HCT116 (cell line): ENCODE results near the gene CALD1. TPM values are rescaled to one million over a fixed set of nuclear protein-coding genes. Genes with fewer than 3 reads are reported as not detected.

Experiments
- ATAC-seq: fragments of 200-7000 bp; cut with Tn5 transposase; 2 replicates; pipeline ENCODE4 v1.9.1; 2020; ENCODE audit warnings: mild to moderate bottlenecking, moderate library complexity
- BruUV-seq: library from RNA; stranded (reverse); fragments of 400-500 nt; replicated peaks from 2 replicates; lab custom pipeline; 2021; lab: Mats Ljungman, UMichigan
- CTCF ChIA-PET: fragments of 300-600 bp; sonication (Branson Sonifier 250); formaldehyde crosslinking; loops from one replicate; lab custom pipeline; 2021; ENCODE audit warnings: antibody characterized with exemption; lab: Charles Lee
- POLR2A ChIA-PET: fragments of 300-600, 350-600 bp; sonication (Branson Sonifier 250); formaldehyde crosslinking; loops from one replicate; lab custom pipeline; 2021; ENCODE audit warnings: antibody characterized with exemption; lab: Charles Lee
- RAD21 ChIA-PET, 2 experiments: fragments of 300-600 bp; sonication (Branson Sonifier 250); formaldehyde crosslinking; loops; one replicate each; lab custom pipeline; 2023; ENCODE audit warnings: low total read pairs in 2 of 2; ENCODE audit not compliant: uncharacterized antibody in 2 of 2, unreplicated experiment in 2 of 2, low non-redundant PET in 1 of 2; lab: Charles Lee
- DNase-seq: peaks from one replicate; pipeline ENCODE4 v3.0.0-alpha.2; 2010; ENCODE audit warnings: low read depth, low spot score
- H2AFZ ChIP-seq: fragments of 200-600 bp; shearing (Covaris generic), sonication (generic); 2 replicates; pipeline ENCODE4 v1.6.1; 2017; ENCODE audit warnings: low read depth, mixed run types, mixed read lengths, antibody characterized with exemption, low read length; ENCODE audit not compliant: poor library complexity, severe bottlenecking
- H3K27ac ChIP-seq: 2 replicates; pipeline ENCODE4 v1.5.1; 2012; ENCODE audit warnings: low read depth, low read length
- H3K27me3 ChIP-seq: fragments of 200-600 bp; sonication (generic); 2 replicates; pipeline ENCODE4 v1.6.1; 2016; ENCODE audit warnings: mixed run types, low read length, mixed read lengths; ENCODE audit not compliant: insufficient read depth
- H3K36me3 ChIP-seq, 2 experiments: fragments of 200-500 bp in 1 of 2; fragments of 200-600 bp in 1 of 2; sonication (Bioruptor generic) in 1 of 2; sonication (generic) in 1 of 2; 2 replicates each; pipeline versions ENCODE4 v1.5.1 to v1.6.1; 2014 to 2016; ENCODE audit warnings: low read length in 2 of 2, inconsistent platforms in 1 of 2, mixed read lengths in 1 of 2, mixed run types in 1 of 2; ENCODE audit not compliant: insufficient read depth in 2 of 2, control insufficient read depth in 1 of 2
- H3K4me1 ChIP-seq, 2 experiments: fragments of 200-600 bp in 1 of 2; sonication (generic) in 1 of 2; 2 replicates each; pipeline versions ENCODE4 v1.5.1 to v1.6.1; 2012 to 2017; ENCODE audit warnings: low read length in 2 of 2, inconsistent platforms in 1 of 2, mild to moderate bottlenecking in 1 of 2, mixed read lengths in 1 of 2, mixed run types in 1 of 2, moderate library complexity in 1 of 2; ENCODE audit not compliant: insufficient read depth in 2 of 2, control insufficient read depth in 1 of 2
- H3K4me2 ChIP-seq: fragments of 200-600 bp; sonication (generic); 2 replicates; pipeline ENCODE4 v1.6.1; 2017; ENCODE audit warnings: mixed run types, low read length, mixed read lengths
- H3K4me3 ChIP-seq, 2 experiments: fragments of 200-600 bp in 1 of 2; sonication (generic) in 1 of 2; replicated peaks in 1 of 2; 2 replicates each; pipeline ENCODE4 v1.5.1; 2011 to 2016; ENCODE audit warnings: low read length in 2 of 2, control low read depth in 1 of 2, low read depth in 1 of 2, mild to moderate bottlenecking in 1 of 2, mixed read lengths in 1 of 2, mixed run types in 1 of 2
- H3K79me2 ChIP-seq: fragments of 200-600 bp; sonication (generic); 2 replicates; pipeline ENCODE4 v1.6.1; 2017; ENCODE audit warnings: mild to moderate bottlenecking, mixed run types, low read length, moderate library complexity, mixed read lengths; ENCODE audit not compliant: insufficient read depth
- H3K9ac ChIP-seq: fragments of 200-600 bp; sonication (generic); 2 replicates; pipeline ENCODE4 v1.6.1; 2016; ENCODE audit warnings: low read length, mixed read lengths
- H3K9me2 ChIP-seq: fragments of 200-600 bp; sonication (generic), shearing (Covaris generic); 2 replicates; pipeline ENCODE4 v1.6.1; 2017; ENCODE audit warnings: mixed run types, mild to moderate bottlenecking, moderate library complexity; ENCODE audit not compliant: insufficient read depth
- H3K9me3 ChIP-seq, 2 experiments: fragments of 200-500 bp in 1 of 2; fragments of 200-600 bp in 1 of 2; sonication (Bioruptor generic) in 1 of 2; sonication (generic) in 1 of 2; 2 replicates each; pipeline ENCODE4 v1.6.1; 2014 to 2017; ENCODE audit warnings: low read length in 2 of 2, mixed read lengths in 2 of 2, inconsistent platforms in 1 of 2, low read depth in 1 of 2, mild to moderate bottlenecking in 1 of 2, mixed run types in 1 of 2, moderate library complexity in 1 of 2; ENCODE audit not compliant: control insufficient read depth in 1 of 2, insufficient read depth in 1 of 2
- H4K20me1 ChIP-seq: fragments of 200-600 bp; sonication (generic), shearing (Covaris generic); 2 replicates; pipeline ENCODE4 v1.6.1; 2017; ENCODE audit warnings: mixed run types, mild to moderate bottlenecking, moderate library complexity; ENCODE audit not compliant: insufficient read depth
- ATF3 ChIP-seq: IDR thresholded peaks from 2 replicates; pipeline ENCODE4 v1.6.1; 2012
- EGR1 ChIP-seq: IDR thresholded peaks from 2 replicates; pipeline ENCODE4 v1.6.1; 2012; ENCODE audit warnings: low read depth
- EZH2 ChIP-seq: fragments of 200-600 bp; sonication (generic); IDR thresholded peaks from 2 replicates; pipeline ENCODE4 v1.6.1; 2017; ENCODE audit warnings: antibody characterized with exemption, mixed run types
- EZH2phosphoT487 ChIP-seq: fragments of 200-600 bp; IDR thresholded peaks from 2 replicates; pipeline ENCODE4 v1.6.1; 2018; ENCODE audit warnings: antibody characterized with exemption, borderline replicate concordance
- FOSL1 ChIP-seq: IDR thresholded peaks from 2 replicates; pipeline ENCODE4 v1.6.1; 2012; ENCODE audit warnings: low read depth
- MAX ChIP-seq: IDR thresholded peaks from 2 replicates; pipeline ENCODE4 v1.6.1; 2012
- POLR2AphosphoS5 ChIP-seq: IDR thresholded peaks from 2 replicates; pipeline ENCODE4 v1.6.1; 2011; ENCODE audit warnings: mild to moderate bottlenecking, low read depth, low read length, moderate library complexity
- RAD21 ChIP-seq: IDR thresholded peaks from 2 replicates; pipeline ENCODE4 v1.6.1; 2012; ENCODE audit warnings: low read depth, mild to moderate bottlenecking
- REST ChIP-seq: IDR thresholded peaks from 2 replicates; pipeline ENCODE4 v1.6.1; 2012; ENCODE audit warnings: low read depth
- SP1 ChIP-seq: IDR thresholded peaks from 2 replicates; pipeline ENCODE4 v1.6.1; 2012; ENCODE audit warnings: low read depth
- TCF7L2 ChIP-seq: IDR thresholded peaks from 2 replicates; pipeline ENCODE4 v1.7.0; 2011; ENCODE audit warnings: borderline replicate concordance, inconsistent platforms; ENCODE audit not compliant: insufficient read depth, insufficient read length; ENCODE audit errors: extremely low read depth
- ZFX ChIP-seq: fragments of 450-650 bp; IDR thresholded peaks from 2 replicates; pipeline ENCODE4 v1.6.1; 2017
- ZNF274 ChIP-seq: fragments of 200-500 bp; sonication (Bioruptor generic); IDR thresholded peaks from 2 replicates; pipeline ENCODE4 v1.6.1; 2014; ENCODE audit warnings: mild to moderate bottlenecking, low read depth, low read length, inconsistent platforms
- intact Hi-C: fragments of 100-400 bp; cut with micrococcal nuclease; formaldehyde crosslinking; loops from 2 replicates; pipeline ENCODE4 v1.10.0; 2022
- total RNA-seq: library from RNA; stranded (reverse); gene quantifications from one replicate; pipeline ENCODE4 v1.2.1, GENCODE V29; 2021; ENCODE audit not compliant: unreplicated experiment

CALD1 gene
- total RNA-seq, 1 experiment from 2014 or later = 66.8 TPM

GRCh38 chr7:134857958-134858357 is 78.5 kb downstream of the CALD1 start:
- TF ChIP-seq EGR1 (no peak), POLR2AphosphoS5 (no peak), RAD21 (no peak), ZNF274 (no peak), EZH2 (no peak), SP1 (no peak), ZFX (no peak), ATF3 (no peak), FOSL1 (no peak), TCF7L2 (no peak), REST (no peak), MAX (no peak), EZH2phosphoT487 (no peak)
- Histone ChIP-seq H3K79me2 (no peaks in the 10 kb centered on the region), H3K4me3 (no peak overlapping the region), H3K36me3 (no peaks in the 10 kb centered on the region), H3K9me3 (no peaks in the 10 kb centered on the region), H3K9ac (no peak overlapping the region), H3K27me3 (no peaks in the 10 kb centered on the region), H3K27ac (no peak overlapping the region), H4K20me1 (no peaks in the 10 kb centered on the region), H3K4me2 (no peak overlapping the region), H3K4me1 (no peaks in the 10 kb centered on the region), H2AFZ (no peak overlapping the region), H3K9me2 (no peaks in the 10 kb centered on the region)
- POLR2A ChIA-PET = no interaction called here
- RAD21 ChIA-PET = no interaction called here
- DNase-seq = no peak
- BruUV-seq = no TSS peak
- CTCF ChIA-PET = no interaction called here
- intact Hi-C loops = no loop called here
- no peak for ATAC-seq
